Endodermal cell (in vitro differentiated cells): Measurements from ENCODE around the gene KLK6. TPM values are rescaled to one million over a fixed set of nuclear protein-coding genes. Genes with fewer than 3 reads are reported as not detected.

ENCODE experiments used
- DNase-seq: peaks from one replicate; pipeline ENCODE4 v3.0.0-alpha.2; 2017
- H3K27ac ChIP-seq: 2 replicates; pipeline ENCODE4 v1.5.1; 2013; ENCODE audit warnings: mild to moderate bottlenecking, low read depth, low read length, moderate library complexity
- H3K27me3 ChIP-seq: 2 replicates; pipeline ENCODE4 v1.6.1; 2013; ENCODE audit warnings: mild to moderate bottlenecking, low read length, moderate library complexity; ENCODE audit not compliant: insufficient read depth, control insufficient read depth, poor library complexity, severe bottlenecking
- H3K36me3 ChIP-seq: 2 replicates; pipeline ENCODE4 v1.7.0; 2013; ENCODE audit warnings: mild to moderate bottlenecking, low read length, moderate library complexity; ENCODE audit not compliant: control insufficient read depth, insufficient read depth
- H3K4me1 ChIP-seq: one replicate; pipeline ENCODE4 v1.7.0; 2013; ENCODE audit warnings: low read length; ENCODE audit not compliant: control insufficient read depth, insufficient read depth
- H3K4me3 ChIP-seq: 2 replicates; pipeline ENCODE4 v1.5.1; 2013; ENCODE audit warnings: mild to moderate bottlenecking, low read length, moderate library complexity
- H3K9ac ChIP-seq: 2 replicates; pipeline ENCODE4 v1.6.1; 2013; ENCODE audit warnings: mild to moderate bottlenecking, low read length, moderate library complexity; ENCODE audit not compliant: poor library complexity, severe bottlenecking; ENCODE audit errors: extremely low read depth
- H3K9me3 ChIP-seq: 2 replicates; pipeline ENCODE4 v1.6.1; 2013; ENCODE audit warnings: mild to moderate bottlenecking, low read length, moderate library complexity; ENCODE audit not compliant: control insufficient read depth
- H3K27ac Mint-ChIP-seq: 2 replicates; pipeline ENCODE4 v1.8.0; 2020; ENCODE audit warnings: mixed read lengths
- H3K27me3 Mint-ChIP-seq: 2 replicates; pipeline ENCODE4 v1.8.0; 2021; ENCODE audit warnings: mild to moderate bottlenecking, mixed read lengths; ENCODE audit not compliant: insufficient read depth
- H3K36me3 Mint-ChIP-seq: 2 replicates; pipeline ENCODE4 v1.8.0; 2020; ENCODE audit warnings: low read depth, mixed read lengths
- H3K4me1 Mint-ChIP-seq: 2 replicates; pipeline ENCODE4 v1.8.0; 2020; ENCODE audit warnings: mixed read lengths
- H3K4me3 Mint-ChIP-seq: 2 replicates; pipeline ENCODE4 v1.8.0; 2020; ENCODE audit warnings: mild to moderate bottlenecking, moderate library complexity, mixed read lengths
- H3K9me3 Mint-ChIP-seq: 2 replicates; pipeline ENCODE4 v1.8.0; 2020; ENCODE audit warnings: mild to moderate bottlenecking, mixed read lengths
- CTCF ChIP-seq: fragments of 200-600 bp; sonication (generic); conservative IDR thresholded peaks from 2 replicates; pipeline ENCODE4 v1.5.0; 2021; ENCODE audit warnings: antibody characterized with exemption, mild to moderate bottlenecking
- WGBS, 2 experiments: methylation state at CpG; one replicate each; pipeline versions ENCODE4 v1.1.5 to v1.1.7; 2013; ENCODE audit warnings: missing lambda C conversion rate in 2 of 2, mixed read lengths in 1 of 2; ENCODE audit not compliant: insufficient coverage in 1 of 2, insufficient read length in 1 of 2; 5-methylcytosine and 5-hydroxymethylcytosine counted together
- total RNA-seq, 2 donors: library from RNA; stranded (reverse); fragmentation: NEBNext Ultra II Directional in 1 of 2; extraction: Animal tissue kit (Norgen Biotek cat#: 25700) in 1 of 2; gene quantifications; 2 replicates in 1 of 2; 3 replicates in 1 of 2; pipeline ENCODE4 v1.2.1, GENCODE V29; 2021

Gene KLK6
- total RNA-seq, 2 donors from 2014 or later: 0.86 to 0.93 TPM

GRCh38 chr19:51000981-51001380 lies 31.6 kb upstream of the KLK6 start:
- no peak overlapping the region for H3K27ac Mint-ChIP-seq
- DNase-seq: peak; percentile 87
- TF ChIP-seq CTCF: peak; percentile 10
- Histone ChIP-seq H3K9ac (no peak overlapping the region), H3K36me3 (no peaks in the 10 kb centered on the region), H3K27me3 (peaks cover 8% of the 10 kb centered on the region), H3K4me3 (no peak overlapping the region), H3K27ac (no peak overlapping the region), H3K4me1 (no peaks in the 10 kb centered on the region), H3K9me3 (no peaks in the 10 kb centered on the region)
- H3K27me3 Mint-ChIP-seq: peaks cover 54% of the 10 kb centered on the region
- peak overlapping the region; percentile 12 for H3K4me3 Mint-ChIP-seq
- H3K36me3 Mint-ChIP-seq: no peaks in the 10 kb centered on the region
- H3K4me1 Mint-ChIP-seq: peaks cover 14% of the 10 kb centered on the region
- WGBS, 2 experiments: 60 to 68% methylated on average over 1 to 16 of the region's 16 CpGs
- no peaks in the 10 kb centered on the region for H3K9me3 Mint-ChIP-seq

- Mint-ChIP-seq H3K4me1 (peaks cover 14% of the 10 kb centered on the region), H3K27me3 (peaks cover 52% of the 10 kb centered on the region), H3K27ac (no peak overlapping the region), H3K36me3 (no peaks in the 10 kb centered on the region), H3K9me3 (no peaks in the 10 kb centered on the region), H3K4me3 (no peak overlapping the region)
- H3K9ac ChIP-seq: no peak overlapping the region
- H3K27ac ChIP-seq: no peak overlapping the region
- no peaks in the 10 kb centered on the region for H3K9me3 ChIP-seq
- WGBS, 2 experiments: 93 to 96% methylated on average over 3 to 10 of the region's 10 CpGs
- H3K36me3 ChIP-seq: no peaks in the 10 kb centered on the region
- DNase-seq: no peak
- no peak overlapping the region for H3K4me3 ChIP-seq
- no peaks in the 10 kb centered on the region for H3K4me1 ChIP-seq
- no peak for TF ChIP-seq CTCF
- peaks cover 8% of the 10 kb centered on the region for H3K27me3 ChIP-seq
Measured at GRCh38 chr19:51000426-51000825, 31.0 kb upstream of the KLK6 start.

DNA sequence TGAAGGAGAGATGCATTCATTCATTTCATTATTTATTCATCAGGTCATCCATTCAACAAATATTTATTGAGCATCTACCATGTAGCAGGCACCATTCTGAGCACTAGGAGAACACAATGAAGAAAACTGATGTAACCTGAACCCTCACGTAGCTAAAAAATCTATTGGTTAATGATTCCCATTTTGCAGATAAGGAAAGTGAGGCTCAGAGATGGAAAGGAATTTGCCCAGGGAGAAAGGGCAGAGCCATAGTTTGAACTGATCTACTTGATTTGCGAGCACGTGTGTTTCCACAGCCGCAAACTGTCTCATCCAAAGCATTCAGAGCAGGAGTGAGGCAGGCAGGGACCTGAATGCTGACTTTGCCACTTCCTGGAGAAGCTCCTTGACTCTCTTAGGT lies 29.3 kb upstream of the KLK6 start:
- Histone ChIP-seq H3K4me1 (no peaks in the 10 kb centered on the region), H3K9ac (no peak overlapping the region), H3K4me3 (no peak overlapping the region), H3K27ac (no peak overlapping the region), H3K27me3 (peaks cover 8% of the 10 kb centered on the region), H3K9me3 (no peaks in the 10 kb centered on the region), H3K36me3 (no peaks in the 10 kb centered on the region)
- Mint-ChIP-seq H3K4me1 (peaks cover 14% of the 10 kb centered on the region), H3K9me3 (peaks cover 2% of the 10 kb centered on the region), H3K27me3 (peaks cover 43% of the 10 kb centered on the region), H3K27ac (no peak overlapping the region), H3K4me3 (no peak overlapping the region), H3K36me3 (no peaks in the 10 kb centered on the region)
- TF ChIP-seq CTCF: no peak
- no peak for DNase-seq
- WGBS, 2 experiments: 72 to 90% methylated on average over 4 of the region's 4 CpGs
